ENCODE measurements around the gene REEP2.

GRCh38 chr5:138459311-138459933 is 20.6 kb downstream of the REEP2 start:
- TF ChIP-seq CTCF (IDR thresholded peaks at IDR 0.05; ENCODE audit: poor library complexity, severe bottlenecking) (no peak), POLR2AphosphoS5 (IDR thresholded peaks at IDR 0.05) (no peak), EZH2 (IDR thresholded peaks at IDR 0.05; ENCODE audit: borderline replicate concordance, insufficient read depth, low read length, poor library complexity, severe bottlenecking) (no peak), REST (IDR thresholded peaks at IDR 0.05; ENCODE audit: borderline replicate concordance) (no peak), SMC3 (conservative IDR thresholded peaks at IDR 0.05; ENCODE audit: poor library complexity) (no peak)

Measured in neural cell (in vitro differentiated cells).